Skin epidermis (tissue), 12 donors: ENCODE measurements around the gene PEX12.
"Not testable (repeated sequence)": the region's sequence is repeated elsewhere in the genome, so short reads cannot be mapped to it uniquely, and the experiment has no call there.

Source experiments
- H3K27ac ChIP-seq, 21 experiments: fragments of 200-600 bp; sonication (generic) in 11 of 21; one replicate each; pipeline ENCODE4 v1.5.0; 2020; ENCODE audit warnings: mild to moderate bottlenecking in 3 of 21, inconsistent platforms in 2 of 21, moderate library complexity in 2 of 21
- H3K4me3 ChIP-seq, 7 experiments: fragments of 200-600 bp; sonication (generic) in 2 of 7; one replicate each; pipeline ENCODE4 v1.5.0; 2020; ENCODE audit warnings: inconsistent platforms in 2 of 7, mild to moderate bottlenecking in 2 of 7, moderate library complexity in 1 of 7

The PEX12 gene

DNA sequence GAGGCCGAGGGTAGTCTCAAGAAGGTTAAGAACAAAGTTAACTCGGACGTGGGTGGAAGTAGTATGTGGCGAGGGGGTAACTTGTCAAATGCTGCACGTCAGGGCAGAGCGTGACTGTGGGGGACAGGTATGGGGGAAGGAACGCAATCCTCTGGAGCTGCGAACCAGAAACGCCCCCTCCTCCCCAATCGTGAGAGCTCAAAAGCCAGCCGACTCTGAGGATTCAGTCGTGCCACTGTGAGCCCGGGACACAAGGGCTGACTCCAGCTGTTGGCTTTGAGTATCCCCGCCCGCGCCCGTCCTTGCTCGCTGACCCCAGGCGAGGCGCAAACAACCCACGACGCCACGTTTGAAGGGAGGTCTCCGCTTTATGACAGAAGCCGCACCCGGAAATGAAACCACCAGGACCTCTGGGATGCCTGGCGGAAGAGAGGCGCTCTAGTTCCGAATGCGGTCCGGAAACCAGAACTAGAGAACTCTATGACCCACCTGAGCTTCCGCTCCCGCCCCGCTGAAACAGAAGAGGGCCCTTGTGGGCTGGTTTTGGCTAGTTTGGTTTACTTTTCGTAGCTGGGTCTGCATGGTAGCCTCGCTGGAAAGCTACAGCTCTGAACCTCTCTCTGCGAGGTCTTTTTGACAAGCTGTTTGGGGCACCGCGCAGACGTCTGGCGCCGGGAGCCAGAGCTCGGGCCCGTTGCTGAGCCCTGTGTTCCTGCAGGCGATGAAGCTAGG, at the start of gene PEX12:
TSS of gene PEX12 (minus strand) at position 375 of the 732 bp plus-strand sequence. CDS start 550 bp downstream, outside the sequence.
- peak within 1 kb of the TSS; percentile 72 to 97 (median 88) for H3K27ac ChIP-seq

GRCh38 chr17:35627417-35627816, 49.0 kb upstream of the PEX12 start:
- Histone ChIP-seq H3K4me3 (no peak overlapping the region), H3K27ac (no peak overlapping the region)

More for the DNA sequence above, at the start of gene PEX12:
- H3K4me3 ChIP-seq = peak within 1 kb of the TSS; percentile 49 to 81 (median 66)

- Histone ChIP-seq H3K4me3 (no peak overlapping the region), H3K27ac (no peak overlapping the region)
These were observed 43.4 kb upstream of the PEX12 start for GRCh38 chr17:35621768-35622167.

DNA sequence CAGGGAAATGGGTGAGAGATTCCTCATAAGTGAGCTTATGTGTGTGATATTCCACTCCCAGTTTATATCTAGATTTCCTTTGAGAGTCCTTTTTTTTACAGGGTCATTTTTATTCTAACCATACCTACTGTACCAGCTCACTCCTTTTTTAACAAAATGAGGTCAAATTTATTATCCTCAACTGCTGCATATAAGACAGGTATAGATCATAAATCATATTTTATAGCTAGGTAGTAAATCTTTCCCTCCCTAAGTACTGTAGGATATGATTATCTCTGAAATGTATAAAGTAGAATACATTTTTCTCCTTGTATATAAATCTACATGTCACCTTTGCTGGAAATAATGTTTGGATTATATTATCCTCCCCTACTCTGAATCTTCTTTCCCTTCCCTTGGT, 40.3 kb upstream of the PEX12 start:
- Histone ChIP-seq H3K27ac (no peak overlapping the region), H3K4me3 (no peak overlapping the region)

GRCh38 chr17:35617505-35617904, 39.1 kb upstream of the PEX12 start:
- Histone ChIP-seq H3K27ac (no peak overlapping the region), H3K4me3 (no peak overlapping the region)

GRCh38 chr17:35616536-35616935, 38.2 kb upstream of the PEX12 start:
- H3K27ac ChIP-seq = no peak overlapping the region
- no peak overlapping the region for H3K4me3 ChIP-seq

- H3K27ac ChIP-seq = no peak overlapping the region
These were observed 36.4 kb upstream of the PEX12 start for GRCh38 chr17:35614810-35615209.

GRCh38 chr17:35612924-35613521, 34.7 kb upstream of the PEX12 start:
- Histone ChIP-seq H3K27ac (no peak overlapping the region), H3K4me3 (no peak overlapping the region)

More at GRCh38 chr17:35614810-35615209, 36.4 kb upstream of the PEX12 start:
- no peak overlapping the region for H3K4me3 ChIP-seq

DNA sequence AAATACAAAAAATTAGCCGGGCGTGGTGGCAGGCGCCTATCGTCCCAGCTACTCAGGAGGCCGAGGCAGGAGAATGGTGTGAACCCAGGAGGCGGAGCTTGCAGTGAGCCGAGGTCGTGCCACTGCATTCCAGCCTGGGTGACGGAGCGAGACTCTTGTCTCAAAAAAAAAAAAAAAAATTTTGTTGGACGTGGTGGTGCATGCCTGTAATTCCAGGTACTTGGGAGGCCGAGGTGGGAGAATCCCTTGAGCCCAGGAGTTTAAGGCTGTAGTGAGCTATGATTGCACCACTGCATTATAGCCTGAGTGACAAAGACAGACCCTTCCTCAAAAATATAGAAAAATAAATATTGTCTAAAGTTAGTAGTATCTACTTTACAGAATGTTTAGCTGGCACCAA, 32.4 kb upstream of the PEX12 start:
- H3K4me3 ChIP-seq, H3K27ac ChIP-seq: not testable (repeated sequence)

DNA sequence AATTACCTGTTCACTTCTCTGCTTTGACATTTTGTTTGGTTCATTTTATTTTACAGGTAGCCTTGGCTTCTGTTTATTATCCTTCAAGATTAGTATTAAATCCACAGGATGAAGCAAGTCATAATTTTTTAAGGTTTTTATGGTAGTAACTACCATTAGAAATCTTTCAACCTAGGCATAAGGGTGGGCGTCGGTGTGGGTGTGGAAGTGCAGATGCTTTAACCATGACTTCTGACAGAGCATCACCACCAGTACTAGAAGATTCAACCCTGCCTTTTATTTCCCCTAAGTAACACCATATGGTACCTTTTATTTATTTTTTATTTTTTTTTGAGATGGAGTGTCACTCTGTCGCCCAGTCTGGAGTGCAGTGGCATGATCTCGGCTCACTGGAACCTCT, 31.5 kb upstream of the PEX12 start:
- Histone ChIP-seq H3K4me3 (no peak overlapping the region), H3K27ac (no peak overlapping the region)

DNA sequence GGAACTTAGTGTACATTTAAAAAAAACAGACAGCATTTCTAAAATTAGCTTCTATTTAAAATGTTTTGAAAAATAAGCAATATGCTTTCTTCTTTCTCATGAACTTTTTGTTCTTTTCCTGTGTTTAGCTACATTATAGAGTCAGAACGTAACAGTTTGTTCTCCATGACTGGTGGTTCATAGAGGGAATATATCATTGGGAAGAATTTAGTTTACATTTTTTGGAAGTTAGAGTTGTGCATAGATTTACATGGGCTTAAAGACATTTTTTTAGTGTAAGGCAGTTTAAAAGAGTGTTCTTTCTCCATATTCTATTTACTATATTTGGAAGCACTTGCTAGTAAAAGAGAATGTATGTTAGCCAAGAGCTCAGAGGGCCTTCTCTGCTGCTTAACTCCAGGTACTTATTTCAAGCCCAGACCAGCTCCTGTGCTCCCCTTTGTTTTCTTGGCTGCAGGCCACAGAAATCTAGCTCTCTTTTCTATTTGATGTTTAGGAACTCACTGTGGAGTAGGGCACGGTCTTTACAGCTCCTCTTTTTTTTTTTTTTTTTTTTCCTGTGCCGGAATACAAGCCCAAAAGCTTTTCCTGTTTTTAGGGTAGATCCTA, 29.0 kb upstream of the PEX12 start:
- H3K4me3 ChIP-seq = no peak overlapping the region
- no peak overlapping the region for H3K27ac ChIP-seq

DNA sequence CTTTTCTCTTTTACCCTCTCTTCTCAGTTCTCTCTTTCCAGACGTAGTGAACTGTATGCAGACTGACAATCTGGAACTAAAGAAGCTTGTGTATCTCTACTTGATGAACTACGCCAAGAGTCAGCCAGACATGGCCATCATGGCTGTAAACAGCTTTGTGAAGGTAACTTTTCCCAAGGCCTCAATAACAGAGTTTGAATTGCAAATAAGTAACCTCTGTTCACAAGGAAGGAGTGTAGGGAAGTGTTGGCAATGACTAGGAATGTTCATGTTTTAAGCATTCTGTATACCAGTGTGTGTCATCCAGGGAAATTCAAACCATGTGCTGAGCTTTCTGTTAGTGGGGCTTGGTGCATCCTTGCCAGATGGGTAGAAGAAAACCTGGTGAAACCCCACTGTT, 27.3 kb upstream of the PEX12 start:
- H3K27ac ChIP-seq = no peak overlapping the region

DNA sequence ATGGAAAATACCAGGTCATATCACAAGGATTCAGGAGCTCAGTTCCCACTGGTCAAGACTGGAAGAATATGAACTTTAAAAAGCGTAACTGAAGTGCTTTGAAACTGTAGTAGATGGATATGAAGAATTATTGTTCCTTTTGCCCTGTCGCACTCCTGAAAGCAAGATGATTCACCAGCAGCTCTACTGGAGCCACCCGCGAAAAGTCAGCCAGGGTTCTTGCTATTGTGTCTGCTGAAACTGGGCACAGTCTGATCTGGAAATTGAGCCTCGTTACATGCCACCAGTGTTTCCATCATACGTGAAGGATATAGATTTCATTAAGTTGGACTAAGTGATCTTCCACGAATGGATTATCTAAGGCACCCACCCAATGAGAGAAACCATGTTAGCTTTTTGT, 25.3 kb upstream of the PEX12 start:
- Histone ChIP-seq H3K27ac (no peak overlapping the region), H3K4me3 (no peak overlapping the region)

More for the DNA sequence above, 27.3 kb upstream of the PEX12 start:
- no peak overlapping the region for H3K4me3 ChIP-seq

DNA sequence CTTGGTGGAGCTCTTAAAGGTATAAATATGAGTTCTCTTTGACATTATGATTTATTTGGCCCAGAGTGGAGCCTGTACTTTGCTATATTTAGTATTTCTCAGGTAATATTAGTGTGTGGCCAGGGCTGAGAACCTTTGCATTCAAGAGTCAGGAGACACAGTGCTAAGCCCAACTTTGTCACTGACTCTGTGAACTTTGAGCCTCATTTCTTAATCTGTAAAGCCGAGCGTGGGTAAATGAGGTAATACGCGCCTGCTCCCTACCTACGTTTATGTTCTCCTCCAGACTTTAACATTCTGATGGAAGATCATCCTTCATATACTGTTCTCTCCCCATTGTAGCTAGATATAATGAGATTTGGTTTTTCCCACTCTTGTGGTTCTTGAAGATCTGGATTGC, 19.2 kb upstream of the PEX12 start:
- Histone ChIP-seq H3K4me3 (no peak overlapping the region), H3K27ac (no peak overlapping the region)

DNA sequence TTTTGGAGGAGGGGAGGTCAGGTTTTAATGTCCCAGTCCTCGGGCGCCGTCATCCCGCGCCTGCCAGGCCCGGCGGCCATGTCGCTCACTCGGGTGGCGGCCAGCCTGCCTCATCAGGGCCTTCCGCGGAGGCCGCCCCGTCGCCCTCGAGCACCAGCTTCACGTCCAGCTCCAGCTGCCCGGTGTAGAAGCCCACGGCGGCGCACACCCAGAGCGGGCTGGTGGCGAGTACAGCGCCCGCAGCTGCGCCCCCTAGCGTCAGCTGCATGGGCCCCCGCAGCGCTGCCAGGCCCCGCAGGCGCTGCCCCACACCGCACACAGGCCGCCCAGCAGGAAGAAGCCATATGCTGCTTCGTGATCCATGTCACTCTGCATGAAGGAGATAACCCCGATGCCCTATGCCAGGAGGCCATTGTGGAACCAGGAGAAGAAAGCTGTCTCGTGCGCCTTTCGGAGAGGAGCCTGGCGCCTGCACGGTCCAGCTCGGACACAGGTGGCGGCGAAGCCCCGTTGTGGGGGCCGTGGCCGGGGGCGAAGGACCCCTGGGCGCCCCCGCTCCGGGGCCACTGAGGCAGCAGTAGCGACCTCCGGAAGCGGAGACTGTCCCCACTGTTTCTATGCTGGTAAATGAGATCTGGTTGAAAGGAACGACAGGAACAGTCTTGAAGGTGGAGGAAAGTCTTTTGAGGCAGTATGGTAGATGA, 18.3 kb upstream of the PEX12 start:
- Histone ChIP-seq H3K27ac (no peak overlapping the region), H3K4me3 (no peak overlapping the region)

- H3K27ac ChIP-seq = no peak overlapping the region
These were observed 17.7 kb upstream of the PEX12 start for GRCh38 chr17:35596072-35596471.

GRCh38 chr17:35588196-35588920, 10.0 kb upstream of the PEX12 start:
- Histone ChIP-seq H3K27ac (peak overlapping the region in 7 of 21 experiments; percentile 85 to 91 (median 89)), H3K4me3 (peak overlapping the region; percentile 57 to 75 (median 67))

More at GRCh38 chr17:35596072-35596471, 17.7 kb upstream of the PEX12 start:
- no peak overlapping the region for H3K4me3 ChIP-seq

DNA sequence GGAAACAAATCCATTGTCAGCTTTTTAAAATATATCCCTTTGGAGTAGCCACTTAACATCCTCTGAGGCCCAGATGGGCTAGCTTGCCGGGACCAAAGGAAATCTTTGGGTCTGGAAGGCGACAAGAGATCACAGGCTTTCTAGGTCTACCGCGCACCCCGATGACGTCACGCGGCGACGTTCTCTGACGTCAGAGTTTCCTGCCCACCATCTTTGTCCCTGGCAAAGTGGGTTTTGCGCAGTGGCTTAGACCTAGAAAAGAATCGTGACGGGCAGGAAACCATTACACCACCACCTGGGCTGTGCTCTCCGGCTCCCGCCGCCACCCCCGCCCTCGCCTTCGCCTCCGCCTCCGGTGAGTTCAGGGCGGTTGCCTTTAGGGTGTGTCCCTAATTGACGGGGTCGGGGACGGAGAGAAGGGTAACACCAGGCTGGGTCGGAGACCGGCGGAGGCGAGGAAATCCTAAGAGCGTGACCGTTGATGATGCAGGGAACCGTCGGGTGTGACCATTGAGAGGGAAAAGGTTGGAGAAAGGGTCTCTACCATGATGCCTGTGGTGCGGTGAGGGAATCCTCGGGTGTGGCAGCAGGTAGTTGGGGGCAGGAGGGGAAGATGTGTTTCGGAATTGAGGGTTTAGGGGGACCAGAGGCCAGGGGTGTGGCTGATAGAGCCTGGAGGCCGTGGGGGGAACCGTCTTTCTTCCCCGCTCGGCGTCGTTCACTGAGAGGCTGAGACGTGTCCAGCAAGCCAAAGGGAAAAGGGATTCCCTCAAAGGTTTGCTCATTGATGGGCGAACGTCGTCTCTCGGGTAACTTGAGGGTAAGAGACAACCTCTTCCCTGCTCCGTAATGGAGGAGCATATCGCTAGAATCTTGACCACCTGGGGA, 8.9 kb upstream of the PEX12 start, which contains the start of gene AP2B1:
TSS of gene AP2B1 (plus strand) at position 249 of the 888 bp plus-strand sequence. CDS start 6,709 bp downstream, outside the sequence.
- peak within 1 kb of the TSS; percentile 41 to 93 (median 89) for H3K27ac ChIP-seq
- H3K4me3 ChIP-seq = peak within 1 kb of the TSS; percentile 57 to 75 (median 67)
